DMS53 treated with DMSO at 0.1 percent for 48 hours (cell line): ENCODE results near the gene ANAPC15.
A peak's percentile ranks its signal among the peaks of the same experiment; 100 is the strongest.
"Not testable (repeated sequence)": the region's sequence is repeated elsewhere in the genome, so short reads cannot be mapped to it uniquely, and the experiment has no call there.

Experiments
- DNase-seq: peaks from one replicate; lab custom pipeline; 2025; ENCODE audit not compliant: unreplicated experiment; lab: John Stamatoyannopoulos, UW

ANAPC15 gene

GRCh38 chr11:72112143-72112977 lies at the start of gene ANAPC15:
TSS of gene ANAPC15 (minus strand) at chr11:72112695. CDS start at chr11:72111276, 1,419 bp downstream.
- peak; percentile 100 for DNase-seq

- no peak for DNase-seq
Observed at GRCh38 chr11:72160319-72160718, 47.8 kb upstream of the ANAPC15 start.

GRCh38 chr11:72157131-72157530 lies 44.6 kb upstream of the ANAPC15 start:
- no peak for DNase-seq

GRCh38 chr11:72155751-72156150 lies 43.3 kb upstream of the ANAPC15 start:
- DNase-seq = no peak

GRCh38 chr11:72154816-72155215 lies 42.3 kb upstream of the ANAPC15 start:
- DNase-seq = no peak

GRCh38 chr11:72153874-72154273 lies 41.4 kb upstream of the ANAPC15 start:
- DNase-seq = not testable (repeated sequence)

GRCh38 chr11:72150882-72151281 lies 38.4 kb upstream of the ANAPC15 start:
- no peak for DNase-seq

GRCh38 chr11:72146625-72147024 lies 34.1 kb upstream of the ANAPC15 start:
- no peak for DNase-seq

GRCh38 chr11:72144807-72145565 lies 32.5 kb upstream of the ANAPC15 start:
- no peak for DNase-seq

- not testable (repeated sequence) for DNase-seq
Observed at GRCh38 chr11:72142543-72142942, 30.0 kb upstream of the ANAPC15 start.

- DNase-seq = not testable (repeated sequence)
Observed at GRCh38 chr11:72142086-72142485, 29.6 kb upstream of the ANAPC15 start.

GRCh38 chr11:72141066-72141465 lies 28.6 kb upstream of the ANAPC15 start:
- DNase-seq = no peak

GRCh38 chr11:72140661-72141060 lies 28.2 kb upstream of the ANAPC15 start:
- DNase-seq = no peak

GRCh38 chr11:72139500-72139899 lies 27.0 kb upstream of the ANAPC15 start:
- DNase-seq = no peak

GRCh38 chr11:72138821-72139390 lies 26.4 kb upstream of the ANAPC15 start:
- no peak for DNase-seq

GRCh38 chr11:72136684-72137262 lies 24.3 kb upstream of the ANAPC15 start:
- no peak for DNase-seq

GRCh38 chr11:72135891-72136683 lies 23.6 kb upstream of the ANAPC15 start:
- DNase-seq = no peak

- DNase-seq = not testable (repeated sequence)
Observed at GRCh38 chr11:72135473-72135872, 23.0 kb upstream of the ANAPC15 start, which contains the start of gene FOLR3. TSS of gene FOLR3 (plus strand) at chr11:72135725. CDS start at chr11:72135953, 228 bp downstream.

GRCh38 chr11:72132646-72133045 lies 20.2 kb upstream of the ANAPC15 start:
- DNase-seq = no peak

GRCh38 chr11:72129381-72129780 lies 16.9 kb upstream of the ANAPC15 start:
- DNase-seq = no peak
